NCI-H2081 (cell line): Measurements from ENCODE around the gene ADAM17.
"Not testable (repeated sequence)": the region's sequence is repeated elsewhere in the genome, so short reads cannot be mapped to it uniquely, and the experiment has no call there.

Experiments used
- DNase-seq, 2 experiments: peaks; one replicate each; lab custom pipeline; 2025; lab: John Stamatoyannopoulos, UW

ADAM17 gene

DNA sequence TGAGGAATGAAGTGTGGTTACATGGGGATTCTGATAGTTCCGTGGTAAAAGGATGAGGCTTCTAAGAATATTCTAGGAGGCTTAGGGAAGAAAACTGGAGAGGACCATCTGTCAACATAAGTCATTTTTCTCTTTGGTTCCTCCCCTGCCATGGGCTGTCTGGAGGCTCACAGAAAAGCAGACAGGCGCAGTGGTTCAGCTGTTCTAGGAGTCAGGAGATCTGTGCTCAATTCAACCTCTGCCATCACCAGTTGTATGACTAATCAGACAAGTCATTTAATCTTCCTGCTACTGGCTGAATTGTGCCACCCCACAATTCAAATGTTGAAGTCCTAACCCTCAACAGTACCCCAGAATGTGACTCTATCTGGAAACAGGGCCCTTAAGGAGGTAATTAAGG, 36.4 kb downstream of the ADAM17 start:
- DNase-seq = no peak

DNA sequence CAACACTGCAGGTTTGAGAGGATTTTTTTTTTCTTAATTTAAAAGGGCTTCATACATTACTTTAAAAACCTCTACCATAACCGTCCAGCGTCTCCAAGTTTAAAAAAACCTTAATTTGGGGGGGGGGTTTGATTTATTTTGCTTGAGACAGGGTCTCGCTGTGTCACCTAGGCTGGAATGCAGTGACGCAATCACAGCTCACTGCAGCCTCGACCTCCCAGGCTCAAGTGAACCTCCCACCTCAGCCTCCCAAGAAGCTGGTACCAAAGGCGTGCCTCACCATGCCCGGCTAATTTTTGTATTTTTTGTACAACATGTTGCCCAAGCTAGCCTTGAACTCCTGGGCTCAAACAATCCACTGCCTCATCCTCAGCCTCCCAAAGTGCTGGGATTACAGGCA, 36.9 kb downstream of the ADAM17 start:
- DNase-seq = no peak

DNA sequence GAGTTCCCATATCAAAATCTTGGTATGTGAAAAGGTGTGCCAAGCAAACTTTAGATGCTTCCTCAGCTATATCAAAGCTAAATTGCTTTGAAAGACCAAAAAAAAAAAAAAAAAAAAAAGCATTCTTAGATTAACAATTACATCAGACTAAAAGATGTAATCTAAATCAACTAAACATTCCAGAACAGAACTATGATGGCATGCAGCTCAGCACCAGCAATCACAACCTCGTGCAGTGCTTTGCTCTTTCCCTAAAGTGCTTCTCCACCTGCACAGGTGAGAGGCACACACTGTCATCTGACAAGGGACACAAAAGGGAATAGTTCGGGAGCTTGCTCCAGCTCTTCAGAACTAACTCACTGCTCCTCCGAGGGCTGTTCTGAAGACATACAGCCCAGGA, 37.5 kb downstream of the ADAM17 start:
- DNase-seq = no peak

DNA sequence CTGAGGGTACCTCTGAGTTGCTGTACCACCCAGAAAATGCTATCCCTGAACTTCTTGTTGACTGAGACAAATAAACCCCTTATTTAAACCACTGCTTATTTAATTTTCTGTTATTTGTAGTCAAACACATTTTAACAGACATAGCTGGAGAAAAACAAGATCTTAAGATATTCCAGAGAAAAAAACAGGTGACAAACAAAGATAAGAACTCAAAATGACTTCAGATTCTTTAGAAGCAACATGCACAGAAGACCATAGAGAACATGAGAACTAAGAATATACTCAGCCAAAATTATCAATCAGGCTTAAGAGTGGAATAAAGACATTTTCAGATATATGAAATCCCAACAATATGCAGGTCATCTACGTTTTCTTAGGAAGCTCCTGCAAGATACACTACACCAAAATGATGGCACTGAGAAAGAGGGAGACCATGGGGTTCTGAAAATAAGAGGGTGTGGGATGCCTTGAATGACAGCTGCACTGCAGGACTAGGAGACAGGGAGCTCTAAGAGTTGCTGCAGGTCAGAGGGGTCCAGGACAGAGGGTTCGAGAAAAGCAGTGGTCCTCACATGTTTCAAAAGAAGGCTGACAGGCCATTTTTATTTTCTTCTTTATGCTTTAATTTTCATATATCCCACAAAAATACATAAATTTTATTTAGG, 38.4 kb downstream of the ADAM17 start:
- no peak for DNase-seq

DNA sequence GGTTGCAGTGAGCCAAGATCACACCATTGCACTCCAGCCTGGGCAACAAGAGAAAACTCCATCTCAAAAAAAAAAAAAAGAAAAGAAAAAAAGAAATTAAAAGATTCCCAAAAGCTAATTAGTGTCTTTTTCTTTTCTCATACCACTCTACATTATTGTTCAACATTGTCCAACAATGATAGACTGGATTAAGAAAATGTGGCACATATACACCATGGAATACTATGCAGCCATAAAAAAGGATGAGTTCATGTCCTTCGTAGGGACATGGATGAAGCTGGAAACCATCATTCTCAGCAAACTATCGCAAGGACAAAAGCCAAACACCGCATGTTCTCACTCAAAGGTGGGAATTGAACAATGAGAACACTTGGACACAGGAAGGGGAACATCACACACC, 41.7 kb downstream of the ADAM17 start:
- not testable (repeated sequence) for DNase-seq

DNA sequence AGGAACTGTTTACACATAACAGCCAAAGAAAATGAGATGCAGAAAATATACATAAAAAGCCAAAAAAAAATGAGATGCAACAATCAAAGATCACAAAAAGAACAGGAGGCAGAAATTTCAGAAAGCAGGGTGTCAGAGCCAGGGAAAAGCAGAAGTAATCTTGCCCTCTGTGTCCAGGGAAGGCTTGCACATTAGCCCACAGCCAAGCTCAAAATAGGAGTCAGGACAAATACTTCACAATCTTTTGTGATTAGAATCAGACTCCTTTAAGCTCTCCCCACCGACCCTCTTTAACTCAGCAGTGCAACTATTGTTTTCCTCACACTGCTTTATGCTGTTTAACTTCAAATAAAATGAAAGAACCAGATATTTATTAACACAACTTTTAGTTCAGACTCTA, 46.7 kb downstream of the ADAM17 start:
- no peak for DNase-seq

DNA sequence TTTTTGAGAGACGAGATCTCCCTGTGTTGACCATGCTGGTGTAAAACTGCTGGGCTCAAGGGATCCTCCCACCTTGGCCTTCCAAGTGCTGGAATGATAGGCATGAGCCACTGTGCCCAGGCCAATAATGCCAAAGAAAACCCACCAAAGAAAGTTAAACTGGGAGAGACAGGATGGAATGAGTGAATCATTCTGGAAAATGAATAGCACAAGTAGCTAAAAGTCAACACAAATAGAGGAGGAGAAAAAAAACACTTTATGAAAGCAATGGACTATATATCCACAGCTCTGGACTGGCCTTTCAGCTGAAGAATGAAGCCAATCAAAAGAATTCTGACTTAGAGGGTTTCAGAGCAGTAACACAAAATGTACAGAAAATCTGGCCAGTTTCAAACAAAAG, 57.4 kb downstream of the ADAM17 start:
- no peak for DNase-seq

DNA sequence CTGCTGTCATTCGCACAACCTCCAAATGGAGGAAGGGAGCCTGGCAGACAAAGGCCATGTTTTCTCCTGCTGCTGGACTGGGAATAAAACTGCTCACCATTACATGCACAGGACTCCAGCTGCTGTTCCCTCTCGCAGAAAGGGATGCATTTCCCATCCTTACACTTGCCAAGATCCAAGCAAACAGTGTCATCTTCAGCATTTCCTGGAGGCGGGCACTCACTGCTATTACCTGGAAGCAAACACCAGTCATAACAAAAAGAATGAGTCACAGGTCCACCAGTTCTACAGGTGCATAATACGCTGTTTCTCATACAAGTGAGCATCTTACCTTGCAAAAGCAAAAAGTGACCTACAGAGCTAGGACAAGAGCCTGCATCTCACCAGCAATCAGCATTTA, 58.6 kb downstream of the ADAM17 start:
- DNase-seq = peak in 1 of 2 experiments; percentile 48

DNA sequence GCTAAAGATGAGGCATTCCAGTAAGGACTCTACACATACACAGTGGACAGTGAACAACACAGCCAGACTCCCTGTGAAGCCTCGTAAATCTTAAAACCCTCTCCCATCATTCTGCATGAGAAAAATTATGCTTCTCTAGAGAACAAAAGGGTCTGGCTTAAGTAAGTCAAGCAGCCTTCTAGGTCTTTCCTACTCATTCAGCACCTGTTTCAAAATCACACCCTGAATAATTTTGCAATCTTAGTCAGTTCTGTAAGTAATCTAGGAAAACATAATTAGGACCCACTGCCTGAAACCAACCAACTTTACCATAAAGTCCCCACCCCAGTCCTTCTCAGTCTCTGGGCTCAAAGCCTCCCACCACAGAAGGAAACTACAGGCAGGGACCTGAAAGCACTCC, 61.5 kb downstream of the ADAM17 start:
- no peak for DNase-seq

DNA sequence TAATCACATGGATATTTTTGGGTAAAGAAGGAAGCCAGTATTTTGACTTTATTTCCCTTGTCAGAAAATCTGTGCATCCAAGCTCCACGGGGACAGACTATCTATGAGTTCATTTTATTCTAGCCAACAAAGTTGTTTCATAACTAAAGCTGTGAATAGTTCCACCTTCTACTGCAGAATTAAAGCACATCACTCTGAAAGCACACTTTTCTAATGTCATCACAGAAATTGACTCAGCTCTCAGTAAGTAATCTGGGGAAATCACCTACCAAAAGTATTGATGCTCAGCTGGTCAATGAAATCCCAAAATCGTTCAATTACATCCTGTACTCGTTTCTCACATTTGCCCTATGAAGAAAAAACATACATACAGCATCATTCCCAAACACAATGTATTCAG, 62.2 kb downstream of the ADAM17 start:
- no peak for DNase-seq

DNA sequence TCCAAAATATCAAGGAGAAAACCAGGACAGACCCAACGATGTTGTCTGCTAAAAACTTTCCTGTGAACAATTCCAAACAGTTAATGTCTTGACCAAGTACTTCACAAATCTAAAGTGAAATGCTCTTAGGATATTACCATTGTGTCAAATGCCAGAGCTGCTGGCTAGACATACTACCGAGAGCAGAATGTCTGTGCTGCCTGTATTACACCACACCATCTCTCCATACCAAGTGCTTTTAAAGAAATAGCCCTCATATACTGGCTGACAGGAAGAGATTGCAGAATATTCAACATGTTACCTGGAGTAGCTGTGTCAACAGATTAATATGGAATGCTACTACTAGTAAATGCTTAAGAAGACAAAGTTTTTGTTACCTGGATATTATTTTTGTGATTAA, 62.7 kb downstream of the ADAM17 start:
- DNase-seq = no peak

DNA sequence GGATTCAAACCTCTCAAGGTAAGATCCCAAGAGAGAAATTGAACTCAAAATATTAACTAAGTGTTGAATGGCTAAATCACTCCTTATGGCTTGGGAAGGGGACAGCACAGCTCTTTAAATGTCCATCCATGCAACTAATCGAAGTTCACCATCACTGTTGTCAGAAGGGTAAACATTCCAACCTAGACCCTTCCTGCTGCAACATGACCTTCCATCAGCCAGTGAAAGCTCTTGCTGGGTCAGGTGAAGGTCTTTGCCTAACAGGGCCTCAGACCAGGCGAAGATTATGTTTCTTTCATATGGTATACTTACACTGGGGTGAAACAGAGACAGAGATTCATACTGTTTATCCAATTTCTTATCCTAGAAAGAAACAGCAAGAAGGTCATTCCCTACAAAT, 64.8 kb downstream of the ADAM17 start:
- DNase-seq = no peak

DNA sequence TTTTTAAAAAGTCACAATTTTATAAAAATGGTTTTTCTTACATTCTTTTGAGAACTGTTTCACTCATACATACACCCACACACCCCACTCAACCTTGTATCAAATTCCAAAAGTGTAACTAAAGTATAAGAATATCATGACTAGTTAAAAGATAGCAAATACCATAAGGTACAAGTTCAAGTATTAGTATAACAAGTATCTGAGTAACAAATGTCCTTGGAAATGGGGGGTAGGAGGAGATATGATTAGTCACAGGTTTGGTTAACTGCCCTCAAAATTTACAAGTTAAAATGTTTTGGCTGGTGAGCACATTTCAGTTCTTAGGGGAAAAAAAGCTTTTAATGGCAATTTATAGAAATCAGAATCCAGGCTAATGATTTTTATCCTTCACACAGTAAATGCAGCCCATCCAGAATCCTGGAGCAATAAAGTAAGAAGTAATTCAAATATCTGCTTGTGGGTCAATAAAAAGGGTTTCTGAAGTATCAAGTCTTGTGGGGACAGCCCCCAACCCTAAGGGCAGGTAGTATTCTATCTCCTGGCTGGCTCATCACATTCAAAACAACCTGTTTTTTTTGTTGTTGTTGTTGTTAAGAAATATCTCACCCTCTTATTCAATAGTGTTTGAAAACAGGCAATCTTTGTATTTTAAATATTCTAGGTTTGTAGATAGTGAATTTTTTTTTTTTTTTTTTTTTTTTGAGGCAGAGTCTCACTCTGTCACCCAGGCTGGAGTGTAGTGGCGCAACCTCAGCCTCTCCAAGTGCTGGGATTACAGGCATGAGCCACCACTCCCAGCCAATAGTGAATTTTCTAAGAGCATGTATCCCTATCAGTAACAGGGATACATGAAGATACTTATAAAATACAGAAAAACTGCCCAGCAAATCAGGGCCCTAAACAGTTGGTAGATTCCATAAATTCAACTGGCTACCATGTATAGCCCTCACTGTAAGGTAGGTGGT, 66.8 kb downstream of the ADAM17 start:
- no peak for DNase-seq

DNA sequence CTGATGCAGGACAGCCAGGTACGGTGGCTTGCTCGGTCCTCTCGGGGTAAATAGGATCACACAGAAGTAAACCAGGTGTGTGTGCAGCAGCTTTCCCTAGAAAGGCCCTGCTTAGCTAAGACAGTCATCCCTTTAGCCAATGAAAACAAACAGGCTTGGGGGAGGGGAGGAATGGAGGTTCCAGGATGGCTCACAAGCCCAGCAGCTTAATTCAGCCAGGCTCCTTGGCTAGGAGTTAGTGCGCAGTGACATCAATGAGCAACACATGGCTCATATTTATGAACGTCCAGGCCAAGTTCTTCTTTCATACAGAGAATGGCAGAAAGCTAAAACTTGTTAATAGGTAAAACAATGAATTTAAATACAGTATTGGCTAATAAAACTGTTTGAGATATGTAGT, 71.1 kb downstream of the ADAM17 start:
- no peak for DNase-seq

DNA sequence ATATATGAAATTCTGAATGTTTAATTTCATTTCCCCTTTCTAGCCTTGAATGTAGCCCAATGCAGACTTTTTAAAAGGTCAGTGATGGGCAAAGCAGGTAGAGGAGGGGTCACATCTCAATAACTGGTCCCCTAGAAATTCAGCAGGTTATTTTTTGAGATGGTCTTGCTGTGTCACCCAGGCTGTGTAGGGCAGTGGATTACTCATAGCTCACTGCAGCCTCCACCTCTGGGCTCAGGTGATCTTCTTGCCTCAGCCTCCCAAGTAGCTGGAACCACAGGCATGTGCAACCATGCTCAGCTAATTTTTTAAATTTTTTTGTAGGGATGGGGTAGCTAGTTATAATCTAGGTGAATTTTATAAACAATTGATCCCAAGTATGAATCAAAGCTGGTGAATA, 72.5 kb downstream of the ADAM17 start:
- DNase-seq = no peak

DNA sequence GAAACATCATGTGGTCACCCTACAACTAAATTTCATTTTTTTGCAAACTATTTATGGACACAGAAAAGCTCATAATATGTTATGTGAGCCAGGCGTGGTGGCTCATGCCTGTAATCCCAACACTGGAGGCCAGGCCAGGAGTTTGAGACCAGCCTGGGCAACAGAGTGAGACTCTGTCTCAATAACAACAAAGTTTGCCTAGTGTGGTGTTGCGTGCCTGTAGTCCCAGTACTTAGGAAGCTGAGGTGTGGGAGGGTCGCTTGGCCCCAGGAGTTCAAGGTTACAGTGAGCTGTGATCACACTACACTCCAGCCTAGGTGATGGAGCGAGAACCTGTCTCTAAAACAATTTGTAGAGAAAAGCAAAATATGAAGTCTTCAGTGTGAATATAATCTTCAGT, 75.5 kb downstream of the ADAM17 start:
- DNase-seq = no peak

DNA sequence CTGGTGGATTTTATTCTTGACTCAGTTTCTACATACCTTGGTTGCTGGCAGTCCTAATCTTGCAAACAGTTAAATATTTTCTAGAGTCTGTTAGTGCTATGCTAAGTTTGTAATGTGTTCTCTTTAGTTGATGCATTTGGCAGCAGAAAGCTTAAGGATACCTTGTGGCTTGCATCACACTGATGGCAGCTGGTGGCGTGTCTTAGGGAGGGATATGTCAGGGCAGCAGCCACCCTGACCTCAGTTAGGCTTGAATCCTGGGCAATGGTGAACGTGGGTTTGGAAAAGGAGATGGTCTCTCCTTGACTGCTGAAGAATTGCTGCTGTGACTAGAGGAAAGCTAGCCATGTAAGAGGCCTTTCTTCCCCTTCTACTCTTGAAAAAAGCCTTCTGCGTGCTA, 77.1 kb downstream of the ADAM17 start:
- DNase-seq = no peak

DNA sequence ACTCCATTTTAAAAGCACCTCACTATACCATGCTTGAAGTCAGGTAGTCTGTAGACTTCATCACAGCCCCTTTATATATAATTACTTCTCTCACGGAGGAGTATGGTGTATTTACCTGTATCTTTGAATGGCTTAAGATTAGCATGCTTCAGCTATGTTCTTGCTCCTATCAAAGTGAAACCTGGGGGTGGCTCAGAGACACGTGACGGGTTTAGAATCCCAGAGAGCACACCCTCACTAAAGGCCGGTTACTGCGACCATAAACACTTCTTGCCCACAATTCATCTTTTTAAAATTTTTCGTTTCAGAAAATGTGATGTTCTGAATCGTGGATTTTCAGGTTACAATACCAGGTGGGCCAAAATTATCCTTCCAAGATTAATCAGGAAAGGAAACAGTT, 77.7 kb downstream of the ADAM17 start:
- no peak for DNase-seq

DNA sequence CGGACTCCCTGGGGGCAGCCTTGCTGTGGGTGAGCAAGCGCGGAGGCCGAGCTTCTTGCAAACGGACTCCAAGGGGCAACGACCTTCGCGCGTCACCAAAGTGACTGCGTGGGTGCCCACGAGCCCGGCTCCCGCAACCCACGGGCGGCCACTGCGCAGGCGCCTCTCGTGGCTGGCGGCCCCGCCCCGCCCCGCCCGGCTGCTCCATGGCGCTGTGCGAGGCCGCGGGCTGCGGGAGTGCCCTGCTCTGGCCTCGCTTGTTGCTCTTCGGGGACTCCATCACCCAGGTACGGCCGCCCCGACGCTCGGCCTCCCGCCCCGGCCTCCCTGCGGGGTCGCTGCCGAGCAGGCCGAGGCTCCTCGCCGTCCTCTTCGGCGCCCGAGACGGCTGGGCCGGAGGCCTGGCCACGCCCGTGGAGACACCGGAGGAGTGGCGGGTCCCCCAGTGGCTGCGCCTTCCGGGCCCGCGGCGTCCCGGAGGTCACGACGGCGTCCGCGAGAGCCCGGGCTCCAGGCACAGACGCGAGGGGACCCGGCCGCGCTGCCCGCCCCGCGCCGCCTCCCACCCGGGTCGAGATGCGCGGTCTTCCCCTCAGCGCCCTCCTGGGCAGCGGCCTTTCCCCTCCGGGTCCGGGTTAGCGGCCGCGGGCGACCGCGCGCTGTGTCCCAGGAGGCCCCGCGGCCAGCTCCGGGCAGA, 81.1 kb downstream of the ADAM17 start, which contains the start of gene IAH1:
Gene IAH1 (plus strand): TSS at position 191 of the 697 bp plus-strand sequence. CDS start 16 bp downstream, at position 207.
- peak in 1 of 2 experiments; percentile 36 for DNase-seq

DNA sequence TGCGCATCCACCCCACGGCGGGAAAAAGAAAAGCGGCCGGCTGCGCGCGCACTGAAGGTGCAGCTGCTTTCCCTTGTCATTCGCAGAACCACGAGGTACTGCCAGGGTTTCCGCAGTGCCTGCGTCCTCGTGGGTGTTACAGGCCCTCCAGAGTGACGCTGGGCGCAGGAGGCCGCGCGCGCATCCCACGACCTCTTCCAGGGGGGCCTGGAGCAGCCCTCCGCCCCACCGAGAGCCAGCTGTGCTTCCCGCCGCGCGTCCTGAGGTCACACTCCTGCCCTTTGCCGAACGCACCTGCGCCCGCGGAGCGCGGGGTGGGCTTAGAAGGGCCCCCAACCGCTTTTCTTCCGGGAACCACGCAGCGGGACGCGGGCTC, 81.7 kb downstream of the ADAM17 start:
- DNase-seq = peak in 1 of 2 experiments; percentile 21

DNA sequence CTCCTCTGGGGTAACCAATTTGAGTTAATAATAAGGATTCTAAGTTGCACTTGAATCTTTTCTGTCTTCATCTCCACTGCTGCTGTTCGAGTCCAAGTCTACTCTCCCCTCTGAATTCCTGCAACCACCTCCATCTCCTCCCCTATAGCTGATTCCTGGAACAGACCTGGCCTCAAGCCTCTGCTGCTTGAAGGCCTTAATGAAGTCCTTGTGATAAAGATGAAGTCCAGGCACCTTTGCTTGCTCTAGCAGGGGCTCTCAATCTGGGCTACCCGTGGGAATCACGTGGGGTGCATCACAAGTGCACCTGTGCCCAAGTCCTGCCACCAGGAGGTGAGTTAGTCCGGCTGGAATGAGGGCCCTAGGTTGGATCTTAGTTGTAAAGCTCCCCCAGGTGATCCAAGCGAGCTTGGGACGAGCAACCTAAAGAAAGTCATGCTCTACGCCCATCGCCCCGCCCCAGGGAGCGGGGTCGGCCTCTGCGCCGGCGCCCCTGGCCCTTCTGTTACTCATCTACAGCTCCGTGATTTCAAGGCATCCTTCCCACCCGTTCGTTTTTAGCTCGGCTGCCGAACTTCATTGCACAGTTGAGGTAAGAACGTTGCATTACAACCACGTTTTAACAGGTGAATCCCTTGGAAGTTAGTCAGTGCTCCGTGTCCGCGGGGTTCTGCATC, 82.2 kb downstream of the ADAM17 start:
- no peak for DNase-seq

DNA sequence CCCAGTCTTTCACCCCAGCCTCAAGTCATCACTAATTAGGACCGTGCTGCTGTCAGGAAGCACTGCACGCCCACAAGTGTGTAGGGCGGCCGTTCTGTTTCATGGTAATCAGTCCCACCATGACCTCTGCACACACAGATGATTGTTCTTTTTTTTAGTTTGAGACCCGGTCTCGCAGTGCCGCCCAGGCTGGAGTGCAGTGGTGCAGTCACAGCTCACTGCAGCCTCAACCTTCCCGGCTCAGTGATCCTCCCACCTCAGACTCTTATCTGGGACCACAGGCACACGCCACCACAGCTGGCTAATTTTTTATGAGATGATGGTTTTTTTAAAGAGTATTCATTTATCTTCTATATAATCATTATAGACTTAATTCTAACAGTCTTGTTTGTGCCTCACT, 83.1 kb downstream of the ADAM17 start:
- DNase-seq = no peak
